ENCODE data around the gene MXD4. TPM values are rescaled to one million over a fixed set of nuclear protein-coding genes. Genes with fewer than 3 reads are reported as not detected.
A peak's percentile ranks its signal among the peaks of the same experiment; 100 is the strongest.

Gene MXD4
- total and polyA plus RNA-seq, 2 donors (not counting 1 experiment from before 2014, with no cell fraction given): 22.1 to 42.1 TPM

- Histone ChIP-seq H3K79me2 (ENCODE audit: control insufficient read depth, insufficient read depth, low read length) (peaks cover 29% of the 10 kb centered on the region), H3K4me1 (ENCODE audit: control insufficient read depth, extremely low read depth, insufficient read depth, low read length) (peaks cover 2% of the 10 kb centered on the region), H4K20me1 (ENCODE audit: control insufficient read depth, extremely low read depth, insufficient read depth, low read length) (no peaks in the 10 kb centered on the region), H3K9me3 (ENCODE audit: control insufficient read depth, insufficient read depth, low read depth, low read length) (no peaks in the 10 kb centered on the region), H3K27me3 (ENCODE audit: control insufficient read depth, insufficient read depth, low read length) (no peaks in the 10 kb centered on the region), H3K27ac (ENCODE audit: insufficient read depth, low read length) (no peak overlapping the region), H2AFZ (ENCODE audit: low read length) (peak overlapping the region; percentile 47), H3K36me3 (ENCODE audit: control insufficient read depth, insufficient read depth, low read length) (peaks cover 2% of the 10 kb centered on the region), H3K4me3 (replicated peaks in 1 of 4; ENCODE audit: control extremely low read depth in 1 of 4, insufficient read depth in 1 of 4, low read depth in 3 of 4, low read length in 4 of 4) (no peak overlapping the region), H3K9ac (ENCODE audit: insufficient read depth, low read length) (no peak overlapping the region), H3K4me2 (ENCODE audit: extremely low read depth, insufficient read depth, low read length) (peak overlapping the region; percentile 62)
- peak; percentile 29 to 58 for DNase-seq (ENCODE audit: low read depth in 2 of 2)
- TF ChIP-seq, protein P1, sequence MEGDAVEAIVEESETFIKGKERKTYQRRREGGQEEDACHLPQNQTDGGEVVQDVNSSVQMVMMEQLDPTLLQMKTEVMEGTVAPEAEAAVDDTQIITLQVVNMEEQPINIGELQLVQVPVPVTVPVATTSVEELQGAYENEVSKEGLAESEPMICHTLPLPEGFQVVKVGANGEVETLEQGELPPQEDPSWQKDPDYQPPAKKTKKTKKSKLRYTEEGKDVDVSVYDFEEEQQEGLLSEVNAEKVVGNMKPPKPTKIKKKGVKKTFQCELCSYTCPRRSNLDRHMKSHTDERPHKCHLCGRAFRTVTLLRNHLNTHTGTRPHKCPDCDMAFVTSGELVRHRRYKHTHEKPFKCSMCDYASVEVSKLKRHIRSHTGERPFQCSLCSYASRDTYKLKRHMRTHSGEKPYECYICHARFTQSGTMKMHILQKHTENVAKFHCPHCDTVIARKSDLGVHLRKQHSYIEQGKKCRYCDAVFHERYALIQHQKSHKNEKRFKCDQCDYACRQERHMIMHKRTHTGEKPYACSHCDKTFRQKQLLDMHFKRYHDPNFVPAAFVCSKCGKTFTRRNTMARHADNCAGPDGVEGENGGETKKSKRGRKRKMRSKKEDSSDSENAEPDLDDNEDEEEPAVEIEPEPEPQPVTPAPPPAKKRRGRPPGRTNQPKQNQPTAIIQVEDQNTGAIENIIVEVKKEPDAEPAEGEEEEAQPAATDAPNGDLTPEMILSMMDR (conservative IDR thresholded peaks at IDR 0.05 in 1 of 2, IDR thresholded peaks at IDR 0.05 in 1 of 2; ENCODE audit: low read depth in 1 of 2, low read length in 2 of 2): peak; percentile 19 to 31
- TF ChIP-seq EZH2 (IDR thresholded peaks at IDR 0.05; ENCODE audit: low read length, missing control alignments): no peak
Measured at GRCh38 chr4:2243681-2244380, 18.1 kb downstream of the MXD4 start.

DNA sequence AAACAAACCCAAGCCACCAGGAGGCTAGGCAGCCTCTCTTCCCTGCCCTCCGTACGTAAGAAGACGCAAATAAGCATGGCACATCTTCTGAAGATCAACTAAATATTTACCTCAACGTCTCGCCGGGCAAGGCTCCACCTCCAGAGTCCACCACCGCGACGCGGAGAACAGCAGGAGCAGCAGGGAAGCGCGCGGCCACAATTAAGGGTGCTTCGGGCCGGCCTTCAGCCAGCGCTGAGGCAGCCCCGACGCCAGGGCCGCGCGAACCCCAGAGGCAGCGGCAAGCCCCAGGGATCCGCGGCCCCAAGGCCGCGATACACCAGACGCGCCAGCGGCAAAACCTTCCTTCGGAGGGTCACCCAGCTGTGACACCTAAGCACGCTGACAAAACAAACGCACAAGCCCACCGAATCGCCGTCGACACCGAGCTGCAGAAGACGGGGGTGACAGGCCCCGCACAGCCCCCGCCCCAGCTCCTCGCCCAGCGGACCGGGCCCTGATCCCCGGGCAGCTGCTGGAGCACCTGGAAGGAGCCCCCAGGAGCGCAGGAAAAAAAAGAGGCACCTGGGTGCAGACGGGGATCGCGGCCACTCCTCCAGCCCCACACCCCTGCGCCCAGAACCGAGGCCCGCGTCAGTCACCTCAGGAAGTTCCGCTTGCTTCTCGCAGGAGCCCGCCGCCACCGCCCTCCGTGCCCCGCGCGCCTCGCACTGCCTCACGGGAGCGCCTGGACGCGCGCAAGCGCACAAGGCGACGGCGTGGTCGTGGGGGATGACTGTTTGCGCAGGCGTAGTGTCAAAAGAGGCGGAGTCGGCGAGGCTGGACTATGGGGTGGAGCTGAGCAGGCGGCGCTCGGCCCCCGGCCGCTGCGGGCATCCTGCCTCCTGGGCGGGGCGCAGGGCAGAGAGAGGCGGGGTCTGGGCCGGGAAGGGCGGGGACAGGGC lies 20.2 kb downstream of the MXD4 start, which contains the start of the genes HAUS3 and POLN:
Gene HAUS3, minus strand, starts transcription at position 712 of the 944 bp plus-strand sequence. CDS start 1,175 bp downstream, outside the sequence.
Gene POLN, minus strand, starts transcription at position 712 of the 944 bp plus-strand sequence. CDS start 12,890 bp downstream, outside the sequence.
- peak; percentile 90 to 97 for DNase-seq (ENCODE audit: low read depth in 2 of 2)
- Histone ChIP-seq H3K9me3 (ENCODE audit: control insufficient read depth, insufficient read depth, low read depth, low read length) (no peaks in the 10 kb centered on the region), H3K27me3 (ENCODE audit: control insufficient read depth, insufficient read depth, low read length) (no peaks in the 10 kb centered on the region), H3K4me1 (ENCODE audit: control insufficient read depth, extremely low read depth, insufficient read depth, low read length) (peaks cover 2% of the 10 kb centered on the region), H3K79me2 (ENCODE audit: control insufficient read depth, insufficient read depth, low read length) (peaks cover 44% of the 10 kb centered on the region), H2AFZ (ENCODE audit: low read length) (peak within 1 kb of the TSS; percentile 53), H4K20me1 (ENCODE audit: control insufficient read depth, extremely low read depth, insufficient read depth, low read length) (no peaks in the 10 kb centered on the region), H3K27ac (ENCODE audit: insufficient read depth, low read length) (peak within 1 kb of the TSS; percentile 48), H3K4me2 (ENCODE audit: extremely low read depth, insufficient read depth, low read length) (peak within 1 kb of the TSS; percentile 67), H3K36me3 (ENCODE audit: control insufficient read depth, insufficient read depth, low read length) (no peaks in the 10 kb centered on the region), H3K9ac (ENCODE audit: insufficient read depth, low read length) (peak within 1 kb of the TSS; percentile 76), H3K4me3 (replicated peaks in 1 of 4; ENCODE audit: control extremely low read depth in 1 of 4, insufficient read depth in 1 of 4, low read depth in 3 of 4, low read length in 4 of 4) (peak within 1 kb of the TSS; percentile 84 to 98 (median 87))
- no peak for TF ChIP-seq EZH2 (IDR thresholded peaks at IDR 0.05; ENCODE audit: low read length, missing control alignments)
- TF ChIP-seq, protein P1 (conservative IDR thresholded peaks at IDR 0.05 in 1 of 2, IDR thresholded peaks at IDR 0.05 in 1 of 2; ENCODE audit: low read depth in 1 of 2, low read length in 2 of 2): no peak

- Histone ChIP-seq H2AFZ (ENCODE audit: low read length) (no peak overlapping the region), H3K27ac (ENCODE audit: insufficient read depth, low read length) (peak overlapping the region; percentile 48)
Measured at GRCh38 chr4:2241003-2241402, 20.9 kb downstream of the MXD4 start.

More at GRCh38 chr4:2241003-2241402, 20.9 kb downstream of the MXD4 start:
- Histone ChIP-seq H3K9ac (ENCODE audit: insufficient read depth, low read length) (peak overlapping the region; percentile 76), H4K20me1 (ENCODE audit: control insufficient read depth, extremely low read depth, insufficient read depth, low read length) (no peaks in the 10 kb centered on the region), H3K4me3 (replicated peaks in 1 of 4; ENCODE audit: control extremely low read depth in 1 of 4, insufficient read depth in 1 of 4, low read depth in 3 of 4, low read length in 4 of 4) (peak overlapping the region; percentile 84 to 98 (median 87)), H3K36me3 (ENCODE audit: control insufficient read depth, insufficient read depth, low read length) (no peaks in the 10 kb centered on the region), H3K4me2 (ENCODE audit: extremely low read depth, insufficient read depth, low read length) (peak overlapping the region; percentile 67), H3K4me1 (ENCODE audit: control insufficient read depth, extremely low read depth, insufficient read depth, low read length) (peaks cover 2% of the 10 kb centered on the region), H3K9me3 (ENCODE audit: control insufficient read depth, insufficient read depth, low read depth, low read length) (no peaks in the 10 kb centered on the region), H3K79me2 (ENCODE audit: control insufficient read depth, insufficient read depth, low read length) (peaks cover 44% of the 10 kb centered on the region), H3K27me3 (ENCODE audit: control insufficient read depth, insufficient read depth, low read length) (no peaks in the 10 kb centered on the region)
- DNase-seq (ENCODE audit: low read depth in 2 of 2): no peak
- TF ChIP-seq, protein P1 (conservative IDR thresholded peaks at IDR 0.05 in 1 of 2, IDR thresholded peaks at IDR 0.05 in 1 of 2; ENCODE audit: low read depth in 1 of 2, low read length in 2 of 2): no peak
- TF ChIP-seq EZH2 (IDR thresholded peaks at IDR 0.05; ENCODE audit: low read length, missing control alignments): no peak

Data from fibroblast of lung (primary cell).